ENCODE data around the gene WDR31. TPM values are rescaled to one million over a fixed set of nuclear protein-coding genes. Genes with fewer than 3 reads are reported as not detected.

WDR31 gene
- total RNA-seq, 1 donor from 2014 or later = 1.3 TPM

- H3K27ac Mint-ChIP-seq (ENCODE audit: unreplicated experiment) = no peak overlapping the region
- no peak overlapping the region for H3K4me3 Mint-ChIP-seq (ENCODE audit: unreplicated experiment)
- H3K27me3 Mint-ChIP-seq (ENCODE audit: unreplicated experiment) = peaks cover 9% of the 10 kb centered on the region
- no peak for DNase-seq
- H3K4me1 Mint-ChIP-seq (ENCODE audit: low read depth, unreplicated experiment) = no peaks in the 10 kb centered on the region
- TF ChIP-seq CTCF (IDR thresholded peaks at IDR 0.05; ENCODE audit: partially characterized antibody, unreplicated experiment) = no peak
- H3K9me3 Mint-ChIP-seq (ENCODE audit: unreplicated experiment) = peaks cover 4% of the 10 kb centered on the region
- H3K36me3 Mint-ChIP-seq (ENCODE audit: unreplicated experiment) = no peaks in the 10 kb centered on the region
Observed at GRCh38 chr9:113345190-113345589, 5.1 kb upstream of the WDR31 start.

GRCh38 chr9:113343732-113344231 is 3.7 kb upstream of the WDR31 start:
- H3K27me3 Mint-ChIP-seq (ENCODE audit: unreplicated experiment) = peaks cover 4% of the 10 kb centered on the region
- H3K27ac Mint-ChIP-seq (ENCODE audit: unreplicated experiment) = no peak overlapping the region
- H3K4me1 Mint-ChIP-seq (ENCODE audit: low read depth, unreplicated experiment) = no peaks in the 10 kb centered on the region
- no peak overlapping the region for H3K4me3 Mint-ChIP-seq (ENCODE audit: unreplicated experiment)
- no peak for TF ChIP-seq CTCF (IDR thresholded peaks at IDR 0.05; ENCODE audit: partially characterized antibody, unreplicated experiment)
- DNase-seq = no peak
- no peaks in the 10 kb centered on the region for H3K36me3 Mint-ChIP-seq (ENCODE audit: unreplicated experiment)
- H3K9me3 Mint-ChIP-seq (ENCODE audit: unreplicated experiment) = peaks cover 2% of the 10 kb centered on the region

- H3K4me3 Mint-ChIP-seq (ENCODE audit: unreplicated experiment) = peak overlapping the region; percentile 6
- no peak for TF ChIP-seq CTCF (IDR thresholded peaks at IDR 0.05; ENCODE audit: partially characterized antibody, unreplicated experiment)
Observed at GRCh38 chr9:113341712-113342410, 1.8 kb upstream of the WDR31 start.

GRCh38 chr9:113337714-113338113 is 2.4 kb downstream of the WDR31 start:
- peaks cover 5% of the 10 kb centered on the region for H3K27me3 Mint-ChIP-seq (ENCODE audit: unreplicated experiment)
- no peak overlapping the region for H3K4me3 Mint-ChIP-seq (ENCODE audit: unreplicated experiment)
- H3K4me1 Mint-ChIP-seq (ENCODE audit: low read depth, unreplicated experiment) = no peaks in the 10 kb centered on the region
- DNase-seq = no peak
- H3K36me3 Mint-ChIP-seq (ENCODE audit: unreplicated experiment) = no peaks in the 10 kb centered on the region
- TF ChIP-seq CTCF (IDR thresholded peaks at IDR 0.05; ENCODE audit: partially characterized antibody, unreplicated experiment) = no peak
- H3K9me3 Mint-ChIP-seq (ENCODE audit: unreplicated experiment) = no peaks in the 10 kb centered on the region
- H3K27ac Mint-ChIP-seq (ENCODE audit: unreplicated experiment) = no peak overlapping the region

More at GRCh38 chr9:113341712-113342410, 1.8 kb upstream of the WDR31 start:
- H3K9me3 Mint-ChIP-seq (ENCODE audit: unreplicated experiment) = peaks cover 2% of the 10 kb centered on the region
- H3K27me3 Mint-ChIP-seq (ENCODE audit: unreplicated experiment) = peaks cover 4% of the 10 kb centered on the region
- no peaks in the 10 kb centered on the region for H3K36me3 Mint-ChIP-seq (ENCODE audit: unreplicated experiment)
- no peak for DNase-seq
- peak overlapping the region; percentile 9 for H3K27ac Mint-ChIP-seq (ENCODE audit: unreplicated experiment)
- H3K4me1 Mint-ChIP-seq (ENCODE audit: low read depth, unreplicated experiment) = no peaks in the 10 kb centered on the region

GRCh38 chr9:113331780-113332179 is 8.3 kb downstream of the WDR31 start:
- no peak overlapping the region for H3K27ac Mint-ChIP-seq (ENCODE audit: unreplicated experiment)
- DNase-seq = no peak
- H3K4me1 Mint-ChIP-seq (ENCODE audit: low read depth, unreplicated experiment) = no peaks in the 10 kb centered on the region
- H3K9me3 Mint-ChIP-seq (ENCODE audit: unreplicated experiment) = no peaks in the 10 kb centered on the region
- no peaks in the 10 kb centered on the region for H3K36me3 Mint-ChIP-seq (ENCODE audit: unreplicated experiment)
- no peak for TF ChIP-seq CTCF (IDR thresholded peaks at IDR 0.05; ENCODE audit: partially characterized antibody, unreplicated experiment)
- no peak overlapping the region for H3K4me3 Mint-ChIP-seq (ENCODE audit: unreplicated experiment)
- H3K27me3 Mint-ChIP-seq (ENCODE audit: unreplicated experiment) = peaks cover 2% of the 10 kb centered on the region
